ENCODE data around the gene MRGPRD. TPM values are rescaled to one million over a fixed set of nuclear protein-coding genes. Genes with fewer than 3 reads are reported as not detected.
"Not testable (repeated sequence)": the region's sequence is repeated elsewhere in the genome, so short reads cannot be mapped to it uniquely, and the experiment has no call there.

Gene MRGPRD
- total RNA-seq, 1 donor: not detected

DNA sequence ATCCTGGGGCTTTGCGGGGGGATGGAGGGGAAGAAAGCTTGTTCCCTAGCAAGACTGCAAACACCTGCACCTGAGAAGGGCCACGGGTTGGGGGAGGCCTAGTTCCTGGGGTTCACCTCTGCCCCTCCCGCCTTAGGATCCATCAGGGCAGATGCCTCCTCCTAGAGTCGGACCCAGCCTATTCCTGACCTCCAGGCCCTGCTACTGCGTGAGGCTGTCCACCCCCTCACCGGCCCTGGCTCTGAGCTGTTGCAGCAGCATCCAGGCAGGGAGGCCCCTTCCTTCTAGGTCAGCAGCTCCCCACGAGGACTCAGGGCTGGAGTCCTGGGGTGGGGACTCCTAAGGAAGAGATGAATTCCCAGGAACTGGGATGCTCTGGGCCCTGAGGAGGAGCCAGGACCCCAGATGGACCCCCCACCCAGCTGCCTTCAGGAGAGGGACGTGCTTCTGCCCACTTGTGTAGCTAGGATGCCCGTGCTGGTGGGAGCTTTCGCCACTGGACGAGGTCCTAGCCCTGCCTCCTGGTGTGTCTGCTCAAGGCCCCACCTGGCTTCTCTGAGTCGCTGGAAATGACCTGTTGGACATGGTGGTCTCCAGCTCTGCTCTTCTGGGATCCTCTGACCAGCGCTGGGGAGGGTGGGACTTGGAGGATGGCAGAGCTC is 21.9 kb upstream of the MRGPRD start:
- H3K4me3 ChIP-seq (ENCODE audit: low read depth, low read length): no peak overlapping the region
- TF ChIP-seq, protein P1, sequence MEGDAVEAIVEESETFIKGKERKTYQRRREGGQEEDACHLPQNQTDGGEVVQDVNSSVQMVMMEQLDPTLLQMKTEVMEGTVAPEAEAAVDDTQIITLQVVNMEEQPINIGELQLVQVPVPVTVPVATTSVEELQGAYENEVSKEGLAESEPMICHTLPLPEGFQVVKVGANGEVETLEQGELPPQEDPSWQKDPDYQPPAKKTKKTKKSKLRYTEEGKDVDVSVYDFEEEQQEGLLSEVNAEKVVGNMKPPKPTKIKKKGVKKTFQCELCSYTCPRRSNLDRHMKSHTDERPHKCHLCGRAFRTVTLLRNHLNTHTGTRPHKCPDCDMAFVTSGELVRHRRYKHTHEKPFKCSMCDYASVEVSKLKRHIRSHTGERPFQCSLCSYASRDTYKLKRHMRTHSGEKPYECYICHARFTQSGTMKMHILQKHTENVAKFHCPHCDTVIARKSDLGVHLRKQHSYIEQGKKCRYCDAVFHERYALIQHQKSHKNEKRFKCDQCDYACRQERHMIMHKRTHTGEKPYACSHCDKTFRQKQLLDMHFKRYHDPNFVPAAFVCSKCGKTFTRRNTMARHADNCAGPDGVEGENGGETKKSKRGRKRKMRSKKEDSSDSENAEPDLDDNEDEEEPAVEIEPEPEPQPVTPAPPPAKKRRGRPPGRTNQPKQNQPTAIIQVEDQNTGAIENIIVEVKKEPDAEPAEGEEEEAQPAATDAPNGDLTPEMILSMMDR (IDR thresholded peaks at IDR 0.05; ENCODE audit: insufficient read depth, low read depth, low read length): no peak
- DNase-seq (ENCODE audit: low read depth): no peak

DNA sequence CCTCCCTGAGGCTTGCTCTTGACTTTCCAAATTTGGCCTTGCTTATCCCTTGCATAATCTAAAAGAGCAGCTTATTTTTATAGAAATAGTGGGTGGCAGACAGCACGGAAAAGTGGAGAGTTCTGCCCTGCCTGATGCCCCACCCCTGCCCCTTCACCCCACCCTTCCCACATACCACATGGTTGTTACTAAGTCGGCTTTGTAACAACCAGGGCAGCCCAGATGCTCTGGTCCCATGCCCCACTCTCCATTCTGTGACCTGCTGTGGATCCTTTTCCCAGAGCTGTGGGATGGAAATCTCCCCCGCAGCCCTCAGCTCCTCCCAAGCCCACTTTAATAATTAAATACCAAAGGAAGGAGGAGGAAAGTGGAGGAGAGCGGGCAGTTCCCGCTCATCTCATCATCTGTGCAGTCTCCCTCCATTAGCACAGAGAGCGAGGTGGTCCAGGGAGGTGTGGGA is 21.4 kb upstream of the MRGPRD start:
- TF ChIP-seq, protein P1 (IDR thresholded peaks at IDR 0.05; ENCODE audit: insufficient read depth, low read depth, low read length): no peak
- no peak overlapping the region for H3K4me3 ChIP-seq (ENCODE audit: low read depth, low read length)
- peak; percentile 34 for DNase-seq (ENCODE audit: low read depth)

DNA sequence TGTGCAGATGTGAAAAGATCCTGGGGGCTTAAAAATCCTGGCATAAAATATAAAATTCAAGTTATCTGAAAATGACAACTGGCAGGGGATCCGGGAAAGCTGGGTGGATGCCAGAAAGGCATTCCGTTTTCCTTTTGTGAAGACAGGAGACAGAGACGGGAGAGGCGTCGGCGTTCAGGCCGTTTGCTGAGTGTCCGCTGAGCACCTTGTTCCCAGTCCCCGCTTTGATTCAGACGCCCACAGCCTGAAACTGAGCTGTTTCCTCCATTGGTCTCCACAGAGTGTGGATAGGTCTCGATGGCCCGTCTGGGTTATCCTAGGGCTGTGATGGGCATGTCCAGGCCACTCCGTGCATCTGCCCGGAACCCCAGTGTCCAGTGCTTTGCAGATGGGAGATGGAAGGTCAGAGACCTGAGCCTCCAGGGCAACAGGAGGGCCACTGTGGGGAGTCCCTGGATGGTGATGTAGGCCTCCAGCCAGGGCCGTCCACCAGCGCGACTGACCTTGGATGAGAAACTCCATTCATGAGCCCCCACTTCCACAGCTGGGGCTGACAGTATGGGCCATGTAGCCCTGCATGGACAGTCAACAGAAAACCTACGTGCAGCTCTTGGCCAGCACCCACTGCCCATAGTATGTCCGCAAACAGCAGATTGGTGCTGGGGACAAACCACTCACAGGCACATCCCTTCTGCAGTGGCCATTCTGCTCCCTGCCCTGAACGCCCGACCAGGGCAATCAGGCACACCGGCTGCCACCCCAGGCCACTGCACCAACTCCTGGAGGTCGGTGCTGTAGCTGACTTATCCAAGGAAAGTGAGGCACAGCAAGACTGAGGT is 20.7 kb upstream of the MRGPRD start:
- TF ChIP-seq, protein P1 (IDR thresholded peaks at IDR 0.05; ENCODE audit: insufficient read depth, low read depth, low read length): no peak
- no peak for DNase-seq (ENCODE audit: low read depth)
- H3K4me3 ChIP-seq (ENCODE audit: low read depth, low read length): no peak overlapping the region

DNA sequence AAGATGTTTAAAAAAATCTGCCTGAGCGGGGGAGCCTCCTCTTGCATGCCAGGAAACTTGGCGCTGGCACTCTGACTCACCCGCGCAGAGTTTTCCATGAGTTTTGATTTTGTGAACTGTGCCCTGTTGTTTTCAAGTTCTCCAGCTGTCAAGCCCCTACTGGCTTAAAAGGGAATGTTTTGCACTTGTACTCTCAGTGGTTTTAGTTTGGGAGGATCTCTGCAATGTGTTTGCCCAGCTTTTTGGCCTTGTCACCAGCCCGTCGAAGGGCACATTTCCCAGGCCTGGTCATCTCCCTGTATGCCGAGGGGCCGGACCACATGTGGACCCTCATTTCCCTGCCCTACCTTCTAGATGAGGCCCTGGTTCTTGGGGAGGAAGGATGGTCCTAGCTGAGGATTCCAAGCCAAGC is 20.1 kb upstream of the MRGPRD start:
- no peak overlapping the region for H3K4me3 ChIP-seq (ENCODE audit: low read depth, low read length)
- DNase-seq (ENCODE audit: low read depth): peak; percentile 84
- TF ChIP-seq, protein P1 (IDR thresholded peaks at IDR 0.05; ENCODE audit: insufficient read depth, low read depth, low read length): peak; percentile 75

DNA sequence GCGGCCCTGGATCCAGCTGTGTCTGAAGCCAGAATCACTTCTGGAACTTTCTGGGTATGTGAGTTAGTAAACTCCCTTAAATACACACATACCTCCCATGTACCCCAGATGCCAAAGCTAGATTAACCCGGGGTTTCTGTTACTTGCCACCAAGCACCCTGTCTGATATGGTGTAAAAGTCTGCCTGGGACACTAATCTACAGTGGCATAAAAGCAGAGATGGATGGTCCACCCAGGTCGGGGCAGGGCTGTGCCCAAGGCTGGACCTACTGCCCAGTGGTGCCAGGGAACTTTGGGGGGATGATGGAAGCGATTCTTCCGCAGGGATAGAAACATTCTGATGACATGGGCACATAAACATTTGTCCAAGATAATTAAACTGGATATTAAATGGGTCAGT is 19.6 kb upstream of the MRGPRD start:
- no peak overlapping the region for H3K4me3 ChIP-seq (ENCODE audit: low read depth, low read length)
- TF ChIP-seq, protein P1 (IDR thresholded peaks at IDR 0.05; ENCODE audit: insufficient read depth, low read depth, low read length): no peak
- DNase-seq (ENCODE audit: low read depth): no peak

DNA sequence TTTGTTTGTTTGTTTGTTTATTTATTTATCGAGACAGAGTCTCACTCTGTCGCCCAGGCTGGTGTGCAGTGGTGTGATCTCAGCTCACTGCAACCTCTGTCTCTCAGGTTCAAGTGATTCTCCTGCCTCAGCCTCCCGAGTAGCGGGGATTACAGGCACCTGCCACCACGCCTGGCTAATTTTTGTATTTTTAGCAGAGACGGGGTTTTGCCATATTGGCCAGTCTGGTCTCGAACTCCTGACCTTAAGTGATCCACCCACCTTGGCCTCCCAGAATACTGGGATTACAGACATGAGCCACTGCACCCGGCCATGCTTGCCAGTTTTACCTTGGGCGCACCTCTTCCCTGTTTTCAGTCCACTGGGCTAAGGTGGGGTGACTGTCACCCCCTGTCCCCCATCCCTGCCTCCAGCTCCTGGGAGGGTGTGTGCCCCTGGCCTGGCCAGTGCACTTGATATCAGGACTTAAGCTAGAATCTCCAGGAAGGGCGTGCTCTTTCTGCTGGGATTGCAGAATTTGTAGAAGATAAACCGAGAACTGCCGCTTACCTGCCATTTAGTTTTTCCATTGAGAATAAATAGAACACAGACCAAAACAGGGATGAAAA is 19.1 kb upstream of the MRGPRD start:
- DNase-seq (ENCODE audit: low read depth); H3K4me3 ChIP-seq (ENCODE audit: low read depth, low read length): not testable (repeated sequence)

All from fibroblast of villous mesenchyme (primary cell).